ENCODE measurements around the gene ASB9.

- TF ChIP-seq CTCF (IDR thresholded peaks at IDR 0.05) (no peak), POLR2A (IDR thresholded peaks at IDR 0.05) (no peak)
Measured at GRCh38 chrX:15194146-15194545, 75.7 kb downstream of the ASB9 start.
